B cell (primary cell): ENCODE measurements around the gene TNFRSF1B. TPM values are rescaled to one million over a fixed set of nuclear protein-coding genes. Genes with fewer than 3 reads are reported as not detected.

Experiments used
- ATAC-seq: fragments of 200-7000 bp; cut with Tn5 transposase; one replicate; pipeline ENCODE4 v1.10.0; 2021; ENCODE audit warnings: low read depth, mild to moderate bottlenecking, moderate number of reproducible peaks, moderate library complexity
- CTCF ChIA-PET: fragments of 350-600 bp; sonication (Branson Sonifier 250); formaldehyde crosslinking; loops from one replicate; lab custom pipeline; 2021; ENCODE audit warnings: antibody characterized with exemption, inconsistent platforms; lab: Charles Lee
- POLR2A ChIA-PET: fragments of 350-600 bp; sonication (Branson Sonifier 250); formaldehyde crosslinking; loops from one replicate; lab custom pipeline; 2021; ENCODE audit warnings: antibody characterized with exemption; lab: Charles Lee
- DNase-seq: peaks from one replicate; pipeline ENCODE4 v3.0.0; 2013
- H2AFZ ChIP-seq: 2 replicates; pipeline ENCODE4 v1.6.1; 2012; ENCODE audit warnings: mild to moderate bottlenecking, low read depth, low read length; ENCODE audit not compliant: insufficient read depth, poor library complexity, severe bottlenecking
- H3K27ac ChIP-seq, 2 donors: 1 replicate in 1 of 2; 2 replicates in 1 of 2; pipeline ENCODE4 v1.5.1; 2012 to 2013; ENCODE audit warnings: low read length in 2 of 2, mild to moderate bottlenecking in 2 of 2, moderate library complexity in 1 of 2
- H3K27me3 ChIP-seq, 4 experiments: fragments of 200-600 bp in 1 of 4; sonication (generic) in 1 of 4; replicated peaks in 1 of 4; 1 replicate in 2 of 4; 2 replicates in 2 of 4; pipeline versions ENCODE4 v1.6.1 to v1.7.0; 2013 to 2016; ENCODE audit warnings: low read length in 3 of 4, mild to moderate bottlenecking in 2 of 4, mixed read lengths in 1 of 4, moderate library complexity in 1 of 4; ENCODE audit not compliant: insufficient read depth in 4 of 4, control insufficient read depth in 3 of 4; ENCODE audit errors: control extremely low read depth in 1 of 4
- H3K36me3 ChIP-seq, 2 experiments: replicated peaks in 1 of 2; 1 replicate in 1 of 2; 2 replicates in 1 of 2; pipeline versions ENCODE4 v1.6.1 to v1.7.1; 2013; ENCODE audit warnings: low read length in 1 of 2; ENCODE audit not compliant: insufficient read depth in 2 of 2, control insufficient read depth in 1 of 2; ENCODE audit errors: control extremely low read depth in 1 of 2, extremely low read depth in 1 of 2
- H3K4me1 ChIP-seq, 2 donors: fragments of 200-600 bp in 1 of 2; sonication (generic) in 1 of 2; 1 replicate in 1 of 2; 2 replicates in 1 of 2; pipeline versions ENCODE4 v1.5.1 to v1.6.1; 2013 to 2017; ENCODE audit warnings: low read length in 2 of 2; ENCODE audit not compliant: control insufficient read depth in 2 of 2, insufficient read depth in 2 of 2
- H3K4me2 ChIP-seq: replicated peaks from 2 replicates; pipeline ENCODE3; 2012; ENCODE audit warnings: mild to moderate bottlenecking, low read depth, low read length; ENCODE audit not compliant: poor library complexity, severe bottlenecking
- H3K4me3 ChIP-seq, 5 experiments: fragments of 200-600 bp in 1 of 5; sonication (generic) in 1 of 5; 1 replicate in 3 of 5; 2 replicates in 2 of 5; pipeline versions ENCODE4 v1.5.1 to v1.7.0; 2011 to 2016; ENCODE audit warnings: low read length in 4 of 5, mild to moderate bottlenecking in 4 of 5, low read depth in 2 of 5, control low read depth in 1 of 5, moderate library complexity in 1 of 5; ENCODE audit not compliant: insufficient read depth in 1 of 5; ENCODE audit errors: control extremely low read depth in 1 of 5, extremely low read depth in 1 of 5
- H3K79me2 ChIP-seq: fragments of 200-600 bp; sonication (generic); one replicate; pipeline ENCODE4 v1.6.0; 2016; ENCODE audit warnings: low read length; ENCODE audit not compliant: control insufficient read depth, insufficient read depth
- H3K9ac ChIP-seq: fragments of 200-600 bp; sonication (generic); 2 replicates; pipeline ENCODE4 v1.6.1; 2017; ENCODE audit warnings: mild to moderate bottlenecking, low read length, moderate library complexity
- H3K9me3 ChIP-seq, 3 donors: one replicate each; pipeline versions ENCODE4 v1.6.1 to v1.7.1; 2013; ENCODE audit warnings: low read length in 2 of 3; ENCODE audit not compliant: control insufficient read depth in 2 of 3, insufficient read depth in 1 of 3; ENCODE audit errors: control extremely low read depth in 1 of 3
- H4K20me1 ChIP-seq: 2 replicates; pipeline ENCODE4 v1.6.0; 2012; ENCODE audit warnings: mild to moderate bottlenecking, low read length; ENCODE audit not compliant: insufficient read depth, control insufficient read depth, poor library complexity, severe bottlenecking
- H3K27ac Mint-ChIP-seq: one replicate; pipeline ENCODE4 v1.8.0; 2021; ENCODE audit warnings: mixed read lengths
- H3K27me3 Mint-ChIP-seq: one replicate; pipeline ENCODE4 v1.8.0; 2021; ENCODE audit warnings: mixed read lengths
- H3K4me1 Mint-ChIP-seq: one replicate; pipeline ENCODE4 v1.8.0; 2021; ENCODE audit warnings: mixed read lengths
- H3K4me3 Mint-ChIP-seq: one replicate; pipeline ENCODE4 v1.8.0; 2021; ENCODE audit warnings: mixed read lengths
- H3K9me3 Mint-ChIP-seq: one replicate; pipeline ENCODE4 v1.8.0; 2022; ENCODE audit warnings: mixed read lengths; ENCODE audit not compliant: insufficient read depth
- CTCF ChIP-seq: fragments of 200-600 bp; IDR thresholded peaks from one replicate; pipeline ENCODE4 v1.8.0; 2022; ENCODE audit warnings: antibody characterized with exemption, mild to moderate bottlenecking
- EZH2 ChIP-seq: IDR thresholded peaks from 2 replicates; pipeline ENCODE4 v1.6.1; 2012; ENCODE audit warnings: borderline replicate concordance, low read depth, mild to moderate bottlenecking, moderate library complexity, low read length; ENCODE audit not compliant: insufficient read depth, poor library complexity, severe bottlenecking
- WGBS: methylation state at CpG from one replicate; pipeline ENCODE4 v1.1.5; 2013; ENCODE audit warnings: missing lambda C conversion rate; ENCODE audit not compliant: insufficient coverage; 5-methylcytosine and 5-hydroxymethylcytosine counted together
- intact Hi-C: fragments of 100-400 bp; cut with micrococcal nuclease; formaldehyde crosslinking; loops from one replicate; pipeline ENCODE4 v1.10.0; 2022
- polyA plus RNA-seq: library from polyadenylated mRNA; depleted of rRNA; stranded (reverse); fragments of >200 nt; gene quantifications from 2 replicates; pipeline ENCODE4 v1.2.3, GENCODE V29; 2012
- total RNA-seq, 2 donors: library from RNA; stranded (reverse); fragments of 120-200 nt in 1 of 2; gene quantifications; 1 replicate in 1 of 2; 2 replicates in 1 of 2; pipeline versions ENCODE4 v1.2.3 to v1.2.4, GENCODE V29; 2013 to 2022

Gene TNFRSF1B
- total and polyA plus RNA-seq, 2 donors (not counting 1 experiment from before 2014, with no cell fraction given): 37.7 to 99.4 TPM

- WGBS: 17% methylated on average over 9 of the region's 9 CpGs
- ChIA-PET POLR2A (interaction anchor here (0.9 to 2.3 kb wide), 7 partner anchors 8 to 37 kb away, joined by 3 to 17 read pairs (median 7); no protein-coding TSS in a partner anchor), CTCF (interaction anchor here (0.6 to 4.0 kb wide), 11 partner anchors 9 to 48 kb away, joined by 3 to 45 read pairs (median 4); no protein-coding TSS in a partner anchor)
- Mint-ChIP-seq H3K4me1 (peaks cover 62% of the 10 kb centered on the region), H3K27ac (peak overlapping the region; percentile 91), H3K27me3 (no peaks in the 10 kb centered on the region), H3K4me3 (peak overlapping the region; percentile 76), H3K9me3 (no peaks in the 10 kb centered on the region)
- Histone ChIP-seq H4K20me1 (no peaks in the 10 kb centered on the region), H2AFZ (peak overlapping the region; percentile 52), H3K4me3 (no peak overlapping the region), H3K4me2 (peak overlapping the region; percentile 61), H3K79me2 (peaks cover 4% of the 10 kb centered on the region), H3K4me1 (peaks cover 48 to 73% of the 10 kb centered on the region in 2 donors), H3K9ac (no peak overlapping the region), H3K9me3 (peaks cover 0 to 3% (median 0%) of the 10 kb centered on the region in 3 donors), H3K27ac (peak overlapping the region; percentile 56 to 71), H3K36me3 (no peaks in the 10 kb centered on the region), H3K27me3 (no peaks in the 10 kb centered on the region)
- ATAC-seq: peak; percentile 76
- intact Hi-C loops: loop anchor here (1.0 kb wide), 1 partner anchor 9 kb away; no protein-coding TSS in a partner anchor
- peak; percentile 78 for DNase-seq
- TF ChIP-seq CTCF: no peak
- TF ChIP-seq EZH2: no peak
These were observed 4.9 kb upstream of the TNFRSF1B start for GRCh38 chr1:12161662-12162458.
